HS-5 (cell line): Measurements from ENCODE around the gene RAP1GAP2.

Experiments used
- DNase-seq: peaks from one replicate; pipeline ENCODE4 v3.0.0-alpha.2; 2012; ENCODE audit warnings: low read depth

The RAP1GAP2 gene

GRCh38 chr17:2996810-2997670 lies 200.8 kb downstream of the RAP1GAP2 start:
- DNase-seq, result no peak

GRCh38 chr17:2998469-2998901 lies 202.2 kb downstream of the RAP1GAP2 start:
- peak; percentile 43 for DNase-seq

GRCh38 chr17:3002538-3003295 lies 206.5 kb downstream of the RAP1GAP2 start:
- no peak for DNase-seq

GRCh38 chr17:3003296-3004149 lies 207.3 kb downstream of the RAP1GAP2 start:
- no peak for DNase-seq

GRCh38 chr17:3004150-3004801 lies 208.0 kb downstream of the RAP1GAP2 start:
- DNase-seq, result peak; percentile 82

GRCh38 chr17:3004925-3005324 lies 208.7 kb downstream of the RAP1GAP2 start:
- DNase-seq, result no peak

- no peak for DNase-seq
Observed at GRCh38 chr17:3005696-3006095, 209.5 kb downstream of the RAP1GAP2 start.

GRCh38 chr17:3006801-3007200 lies 210.6 kb downstream of the RAP1GAP2 start:
- DNase-seq, result no peak

GRCh38 chr17:3007651-3008121 lies 211.4 kb downstream of the RAP1GAP2 start:
- no peak for DNase-seq

GRCh38 chr17:3008336-3009288 lies 212.4 kb downstream of the RAP1GAP2 start:
- no peak for DNase-seq

- DNase-seq, result no peak
Observed at GRCh38 chr17:3009411-3009920, 213.2 kb downstream of the RAP1GAP2 start.

GRCh38 chr17:3011891-3012290 lies 215.7 kb downstream of the RAP1GAP2 start:
- DNase-seq, result no peak

GRCh38 chr17:3012926-3013581 lies 216.8 kb downstream of the RAP1GAP2 start:
- no peak for DNase-seq

- peak; percentile 65 for DNase-seq
Observed at GRCh38 chr17:3015890-3016289, 219.7 kb downstream of the RAP1GAP2 start.

GRCh38 chr17:3017936-3018335 lies 221.7 kb downstream of the RAP1GAP2 start:
- DNase-seq, result no peak

- DNase-seq, result no peak
Observed at GRCh38 chr17:3019761-3020160, 223.5 kb downstream of the RAP1GAP2 start.

GRCh38 chr17:3020381-3020780 lies 224.1 kb downstream of the RAP1GAP2 start:
- no peak for DNase-seq

GRCh38 chr17:3022197-3022596 lies 226.0 kb downstream of the RAP1GAP2 start:
- DNase-seq, result no peak

- DNase-seq, result no peak
Observed at GRCh38 chr17:3024346-3024745, 228.1 kb downstream of the RAP1GAP2 start.
